Activated CD8-positive, alpha-beta T cell treated with anti-CD3 and anti-CD28 coated beads for 36 hours (primary cell): ENCODE data around the gene CSHL1. TPM values are rescaled to one million over a fixed set of nuclear protein-coding genes. Genes with fewer than 3 reads are reported as not detected.

Experiments used
- ATAC-seq: fragments of 200-7000 bp; cut with Tn5 transposase; one replicate; pipeline ENCODE4 v1.10.0; 2021; ENCODE audit warnings: mild to moderate bottlenecking, moderate library complexity
- CTCF ChIA-PET: fragments of 350-600 bp; sonication (Branson Sonifier 250); formaldehyde crosslinking; loops from one replicate; lab custom pipeline; 2021; ENCODE audit warnings: antibody characterized with exemption; lab: Charles Lee
- POLR2A ChIA-PET: fragments of 350-600 bp; sonication (Branson Sonifier 250); formaldehyde crosslinking; loops from one replicate; lab custom pipeline; 2021; ENCODE audit warnings: antibody characterized with exemption; lab: Charles Lee
- DNase-seq: peaks from one replicate; pipeline ENCODE4 v3.0.0-alpha.2; 2020
- H3K27ac Mint-ChIP-seq: one replicate; pipeline ENCODE4 v1.8.0; 2021; ENCODE audit warnings: mild to moderate bottlenecking, mixed read lengths
- H3K27me3 Mint-ChIP-seq: one replicate; pipeline ENCODE4 v1.8.0; 2021; ENCODE audit warnings: mixed read lengths
- H3K36me3 Mint-ChIP-seq: one replicate; pipeline ENCODE4 v1.8.0; 2021; ENCODE audit warnings: low read depth, mixed read lengths
- H3K4me1 Mint-ChIP-seq: one replicate; pipeline ENCODE4 v1.8.0; 2021; ENCODE audit warnings: low read depth, mixed read lengths
- H3K4me3 Mint-ChIP-seq: one replicate; pipeline ENCODE4 v1.8.0; 2021; ENCODE audit warnings: mild to moderate bottlenecking, moderate library complexity, mixed read lengths
- H3K9me3 Mint-ChIP-seq: one replicate; pipeline ENCODE4 v1.8.0; 2021; ENCODE audit warnings: mixed read lengths
- CTCF ChIP-seq: fragments of 200-600 bp; IDR thresholded peaks from one replicate; pipeline ENCODE4 v1.8.0; 2022; ENCODE audit warnings: antibody characterized with exemption, mild to moderate bottlenecking
- intact Hi-C: fragments of 100-400 bp; cut with micrococcal nuclease; formaldehyde crosslinking; loops from one replicate; pipeline ENCODE4 v1.10.0; 2022
- total RNA-seq, 2 experiments: library from RNA; stranded (reverse); gene quantifications; one replicate each; pipeline ENCODE4 v1.2.3, GENCODE V29; 2021

The CSHL1 gene
- total RNA-seq, 2 experiments from 2014 or later, result not detected

GRCh38 chr17:63949576-63950250 lies 38.7 kb upstream of the CSHL1 start:
- POLR2A ChIA-PET, result interaction anchor here (1.0 kb wide), 1 partner anchor 125 kb away, joined by 3 read pairs; no protein-coding TSS in a partner anchor
- CTCF ChIA-PET, result interaction anchor here (0.9 to 7.2 kb wide), 11 partner anchors 14 to 222 kb away, joined by 3 to 47 read pairs (median 4); partner anchors contain the start of genes CSHL1, GH1 and GH2
- DNase-seq (no peak), ATAC-seq (no peak)
- Mint-ChIP-seq H3K9me3 (no peaks in the 10 kb centered on the region), H3K27me3 (no peaks in the 10 kb centered on the region), H3K36me3 (no peaks in the 10 kb centered on the region), H3K4me1 (peaks cover 31% of the 10 kb centered on the region), H3K4me3 (no peak overlapping the region), H3K27ac (no peak overlapping the region)
- TF ChIP-seq CTCF, result no peak
- intact Hi-C loops, result no loop called here

GRCh38 chr17:63948521-63948920 lies 37.5 kb upstream of the CSHL1 start:
- no peak for ATAC-seq
- Mint-ChIP-seq H3K27me3 (no peaks in the 10 kb centered on the region), H3K4me3 (no peak overlapping the region), H3K36me3 (no peaks in the 10 kb centered on the region), H3K4me1 (peaks cover 20% of the 10 kb centered on the region), H3K9me3 (no peaks in the 10 kb centered on the region), H3K27ac (no peak overlapping the region)
- CTCF ChIA-PET, result interaction anchor here (0.5 to 7.2 kb wide), 4 partner anchors 29 to 565 kb away, joined by 4 to 47 read pairs (median 4); partner anchors contain the start of gene GH1
- DNase-seq, result no peak
- intact Hi-C loops, result no loop called here
- no peak for TF ChIP-seq CTCF
- POLR2A ChIA-PET, result no interaction called here

GRCh38 chr17:63947711-63948330 lies 36.8 kb upstream of the CSHL1 start:
- ATAC-seq, result no peak
- Mint-ChIP-seq H3K27me3 (no peaks in the 10 kb centered on the region), H3K4me3 (no peak overlapping the region), H3K27ac (no peak overlapping the region), H3K36me3 (no peaks in the 10 kb centered on the region), H3K9me3 (no peaks in the 10 kb centered on the region), H3K4me1 (peaks cover 20% of the 10 kb centered on the region)
- DNase-seq, result no peak
- intact Hi-C loops, result loop anchor here (2.0 kb wide), 1 partner anchor 29 kb away; the partner anchor contains the start of gene GH1
- ChIA-PET CTCF (interaction anchor here (0.7 to 2.9 kb wide), 11 partner anchors 8 to 186 kb away, joined by 3 to 38 read pairs (median 16); partner anchors contain the start of genes CD79B and CSHL1), POLR2A (interaction anchor here (0.8 to 2.0 kb wide), 3 partner anchors 20 to 198 kb away, joined by 3 to 7 read pairs (median 3); no protein-coding TSS in a partner anchor)
- TF ChIP-seq CTCF, result no peak

- peak; percentile 89 for TF ChIP-seq CTCF
- Mint-ChIP-seq H3K27me3 (no peaks in the 10 kb centered on the region), H3K9me3 (no peaks in the 10 kb centered on the region), H3K4me1 (peaks cover 20% of the 10 kb centered on the region), H3K27ac (peak overlapping the region; percentile 77), H3K4me3 (peak overlapping the region; percentile 50), H3K36me3 (no peaks in the 10 kb centered on the region)
- intact Hi-C loops, result loop anchor here (2.0 kb wide), 1 partner anchor 28 kb away; the partner anchor contains the start of gene GH1
- peak; percentile 74 for DNase-seq
- ChIA-PET CTCF (interaction anchor here (0.6 to 2.9 kb wide), 53 partner anchors 8 to 336 kb away, joined by 3 to 95 read pairs (median 5); partner anchors contain the start of genes CD79B, CSHL1, GH1 and ICAM2), POLR2A (interaction anchor here (0.6 to 2.0 kb wide), 10 partner anchors 14 to 202 kb away, joined by 3 to 7 read pairs (median 3); partner anchors contain the start of genes CD79B and ICAM2)
- peak; percentile 92 for ATAC-seq
Measured at GRCh38 chr17:63946440-63947363, 35.6 kb upstream of the CSHL1 start.
